H1 (cell line): ENCODE measurements around the gene OR2A2.

Source experiments
- GABPA ChIP-seq: IDR thresholded peaks from 2 replicates; pipeline ENCODE4 v1.6.1; 2011; ENCODE audit warnings: mild to moderate bottlenecking, low read length, moderate library complexity, borderline replicate concordance; ENCODE audit not compliant: insufficient read depth
- MAFK ChIP-seq: IDR thresholded peaks from 2 replicates; pipeline ENCODE4 v1.6.1; 2012; ENCODE audit warnings: low read depth, mild to moderate bottlenecking, improper control_type of control experiment, low read length
- NRF1 ChIP-seq: IDR thresholded peaks from 2 replicates; pipeline ENCODE4 v1.6.1; 2011; ENCODE audit warnings: mild to moderate bottlenecking, low read depth, low read length, improper control_type of control experiment
- POLR2A ChIP-seq, 2 experiments: IDR thresholded peaks; 1 replicate in 1 of 2; 2 replicates in 1 of 2; pipeline ENCODE4 v1.6.1; 2011; ENCODE audit warnings: low read depth in 2 of 2, low read length in 2 of 2, mild to moderate bottlenecking in 2 of 2; ENCODE audit errors: control extremely low read depth in 1 of 2
- TF ChIP-seq, protein P1 (sequence below), 3 experiments: IDR thresholded peaks; 1 replicate in 2 of 3; 2 replicates in 1 of 3; pipeline versions ENCODE4 v1.5.1 to v1.6.1; 2011; ENCODE audit warnings: low read length in 3 of 3, mild to moderate bottlenecking in 3 of 3, inconsistent platforms in 2 of 3, low read depth in 1 of 3, moderate library complexity in 1 of 3; ENCODE audit not compliant: insufficient read depth in 1 of 3; ENCODE audit errors: control extremely low read depth in 1 of 3

GRCh38 chr7:144109283-144109682 lies at the start of gene OR2A2:
- TF ChIP-seq, protein P1, sequence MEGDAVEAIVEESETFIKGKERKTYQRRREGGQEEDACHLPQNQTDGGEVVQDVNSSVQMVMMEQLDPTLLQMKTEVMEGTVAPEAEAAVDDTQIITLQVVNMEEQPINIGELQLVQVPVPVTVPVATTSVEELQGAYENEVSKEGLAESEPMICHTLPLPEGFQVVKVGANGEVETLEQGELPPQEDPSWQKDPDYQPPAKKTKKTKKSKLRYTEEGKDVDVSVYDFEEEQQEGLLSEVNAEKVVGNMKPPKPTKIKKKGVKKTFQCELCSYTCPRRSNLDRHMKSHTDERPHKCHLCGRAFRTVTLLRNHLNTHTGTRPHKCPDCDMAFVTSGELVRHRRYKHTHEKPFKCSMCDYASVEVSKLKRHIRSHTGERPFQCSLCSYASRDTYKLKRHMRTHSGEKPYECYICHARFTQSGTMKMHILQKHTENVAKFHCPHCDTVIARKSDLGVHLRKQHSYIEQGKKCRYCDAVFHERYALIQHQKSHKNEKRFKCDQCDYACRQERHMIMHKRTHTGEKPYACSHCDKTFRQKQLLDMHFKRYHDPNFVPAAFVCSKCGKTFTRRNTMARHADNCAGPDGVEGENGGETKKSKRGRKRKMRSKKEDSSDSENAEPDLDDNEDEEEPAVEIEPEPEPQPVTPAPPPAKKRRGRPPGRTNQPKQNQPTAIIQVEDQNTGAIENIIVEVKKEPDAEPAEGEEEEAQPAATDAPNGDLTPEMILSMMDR (IDR thresholded peaks at IDR 0.05; ENCODE audit: control extremely low read depth in 1 of 3, insufficient read depth in 1 of 3, low read depth in 1 of 3, low read length in 3 of 3), result no peak
- TF ChIP-seq NRF1 (no peak), POLR2A (IDR thresholded peaks at IDR 0.05; ENCODE audit: control extremely low read depth in 1 of 2, low read depth in 2 of 2, low read length in 2 of 2) (no peak), MAFK (no peak), GABPA (no peak)
